ENCODE results near the gene HOATZ.

- TF ChIP-seq CTCF (IDR thresholded peaks at IDR 0.05) (no peak), POLR2AphosphoS5 (IDR thresholded peaks at IDR 0.05) (no peak), EP300 (IDR thresholded peaks at IDR 0.05) (no peak), POLR2A (IDR thresholded peaks at IDR 0.05) (no peak)
These were observed 4.3 kb upstream of the HOATZ start for GRCh38 chr11:111510311-111510710.
